ENCODE data around the gene TTC7B.

Gene TTC7B

DNA sequence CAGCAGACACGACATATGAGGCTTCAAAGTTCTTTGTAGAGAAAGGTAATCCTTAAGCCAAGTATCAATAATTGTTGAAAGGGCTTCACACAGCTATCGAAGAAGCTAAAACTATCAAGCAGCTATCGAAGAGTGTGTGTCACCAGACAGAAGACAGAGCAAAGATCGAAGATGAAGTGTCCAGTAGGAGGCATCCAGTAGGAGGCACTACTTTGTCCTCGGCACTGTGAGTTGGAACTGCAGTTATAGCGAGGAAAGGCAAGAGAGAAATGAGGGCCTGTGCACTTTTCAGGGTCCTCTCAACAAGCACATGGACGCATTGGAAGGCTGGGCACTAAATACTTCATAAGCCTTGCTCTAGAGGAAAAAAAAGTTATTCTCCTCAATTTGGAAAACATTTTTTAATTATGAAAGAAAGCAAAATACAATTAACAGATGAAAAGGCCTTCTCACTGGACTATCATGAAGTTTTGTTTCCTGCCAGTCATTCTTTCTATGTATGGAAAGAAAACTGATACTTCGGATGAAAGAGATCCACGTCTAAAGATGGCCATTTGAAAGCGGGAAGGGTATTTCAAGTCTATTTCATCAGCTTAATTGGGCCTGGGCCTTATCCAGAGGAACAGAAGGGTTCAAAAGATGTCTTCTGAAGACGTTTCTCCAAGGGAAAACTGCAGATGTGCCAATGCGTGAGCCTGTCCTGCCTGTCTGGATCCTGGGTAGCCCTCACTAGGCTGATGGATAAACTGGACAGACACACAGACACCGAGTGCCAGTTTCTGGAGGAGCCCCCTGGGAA lies 244.9 kb downstream of the TTC7B start:
- no peak for DNase-seq

DNA sequence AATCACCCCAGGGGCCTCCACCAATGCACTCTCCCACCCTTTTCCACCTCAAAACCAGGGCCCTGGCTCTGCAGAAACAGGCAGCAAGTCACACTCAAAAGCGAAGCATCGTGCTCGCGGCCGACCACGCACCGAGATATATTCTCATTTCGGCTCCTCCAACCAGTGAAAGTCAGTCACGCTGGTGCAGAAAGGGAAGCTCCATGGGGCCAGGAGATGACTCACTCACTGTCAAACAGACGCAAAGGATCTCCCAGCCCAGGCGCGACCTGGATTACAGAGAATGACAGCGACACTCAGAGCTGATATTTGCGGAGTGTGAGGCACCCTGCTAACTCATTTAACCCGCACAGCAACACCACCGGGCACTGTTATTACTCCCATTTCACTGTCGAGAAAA lies 245.8 kb downstream of the TTC7B start:
- DNase-seq: no peak

DNA sequence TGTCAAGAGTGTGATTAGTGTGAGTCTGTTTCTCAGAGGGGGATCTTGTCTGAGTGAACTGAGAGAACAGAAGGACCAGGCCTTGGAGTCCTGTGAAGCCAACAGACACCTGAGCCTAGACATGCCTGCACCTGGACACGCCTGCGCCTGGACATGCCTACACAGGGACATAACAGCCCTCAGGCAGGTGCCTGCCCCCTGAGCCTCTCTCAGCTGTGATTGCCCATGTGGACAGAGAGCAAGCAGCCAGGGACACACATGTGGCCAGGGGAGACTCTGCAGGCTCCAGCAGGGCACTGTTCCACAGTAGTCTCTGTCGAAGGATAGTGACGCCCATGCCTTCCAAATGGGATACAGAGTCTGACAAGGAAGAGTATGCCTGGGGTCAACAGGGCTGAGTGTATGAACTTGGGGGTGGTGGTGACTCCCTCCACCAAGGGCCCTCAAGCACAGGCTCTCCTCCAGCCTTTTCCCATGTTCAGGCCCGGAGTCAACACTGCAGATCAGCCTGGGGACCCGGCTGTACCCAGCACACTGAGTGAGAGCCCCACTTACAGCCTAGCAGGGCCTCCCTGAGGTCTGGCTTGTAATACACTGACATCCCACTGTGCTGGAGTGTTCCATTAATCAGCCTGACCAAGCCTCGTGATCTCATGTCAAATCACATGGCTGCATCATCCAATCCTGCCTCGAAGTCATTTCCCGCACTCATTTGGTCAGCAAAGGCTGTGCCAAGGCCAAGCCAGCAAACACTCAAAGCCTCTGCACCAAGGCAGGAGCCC lies 246.4 kb downstream of the TTC7B start:
- DNase-seq: no peak

DNA sequence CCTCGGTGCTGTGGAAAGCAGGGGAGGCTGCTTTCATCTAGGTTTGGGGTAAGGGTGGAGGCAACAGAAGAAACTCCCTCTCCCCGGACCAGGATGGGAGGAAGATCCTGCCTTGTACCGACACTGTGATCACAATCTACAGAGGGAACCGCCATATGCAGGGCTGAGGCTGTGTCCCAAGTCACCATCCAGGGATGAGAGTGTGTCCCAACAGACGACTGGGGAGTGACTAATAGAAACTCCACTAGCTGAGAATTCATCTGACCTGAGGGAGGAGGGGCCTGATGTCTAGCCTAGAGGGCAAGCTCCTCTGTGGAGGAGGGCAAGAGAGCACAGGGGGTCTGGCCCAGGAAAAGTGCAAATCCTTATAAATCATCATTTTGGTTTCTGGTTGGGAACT lies 247.0 kb downstream of the TTC7B start:
- DNase-seq: no peak

DNA sequence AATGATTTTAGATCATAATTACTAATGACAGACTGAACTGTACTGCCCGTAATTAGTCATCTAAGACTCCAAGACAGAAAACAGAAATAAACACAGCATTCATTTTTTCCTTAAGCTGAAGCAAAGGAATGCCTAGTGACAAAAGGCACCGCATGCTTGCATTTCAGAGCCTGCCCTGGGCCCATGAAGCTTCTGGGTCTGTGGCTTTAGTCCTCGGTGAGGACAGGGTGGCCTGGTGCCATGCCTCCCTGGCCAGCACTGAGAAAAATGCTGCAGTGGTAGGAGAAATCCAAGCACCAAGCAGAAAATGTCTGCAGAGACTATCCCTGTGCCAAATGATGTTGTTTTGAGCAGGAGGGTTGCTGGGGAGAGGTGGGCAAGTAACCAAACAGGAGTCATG lies 247.8 kb downstream of the TTC7B start:
- no peak for DNase-seq

DNA sequence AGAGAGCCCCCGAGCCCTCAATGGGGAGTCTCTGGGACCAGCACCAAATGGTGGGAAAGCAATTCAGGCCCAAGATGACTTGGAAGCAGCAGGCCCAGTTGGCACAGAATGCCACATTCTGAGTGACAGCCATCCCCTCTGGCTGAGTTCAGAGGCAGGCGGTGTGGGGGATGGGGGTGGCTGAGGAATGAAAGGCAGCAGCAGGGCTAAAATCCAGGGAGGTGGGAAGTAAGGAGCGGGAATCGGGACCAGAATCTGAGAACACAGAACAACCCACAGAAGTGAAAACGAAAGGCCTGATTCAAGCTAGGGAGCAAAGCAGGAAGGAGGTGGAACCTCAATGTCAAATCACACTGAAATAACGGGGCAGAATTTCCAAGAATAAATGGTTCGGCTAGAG lies 248.2 kb downstream of the TTC7B start:
- DNase-seq: no peak

DNA sequence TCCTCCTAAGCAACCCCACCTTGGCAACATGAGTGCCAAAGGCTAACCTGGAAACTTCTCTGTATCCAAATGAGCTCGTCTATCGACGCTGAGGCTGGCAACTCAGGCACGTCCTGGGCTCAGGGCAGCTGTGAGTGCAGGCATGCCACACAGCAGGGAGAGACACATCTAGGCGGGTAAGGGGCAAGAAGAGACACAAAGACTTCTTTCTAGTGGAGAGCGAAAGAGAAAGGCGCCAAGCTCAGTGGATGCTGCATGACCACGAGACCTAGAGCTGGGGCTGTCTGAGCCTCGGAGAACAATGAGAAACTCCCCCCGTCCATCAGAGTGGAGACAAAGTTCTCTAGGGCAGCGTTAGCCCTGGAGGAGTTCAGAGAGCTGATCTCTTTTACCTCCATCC lies 249.0 kb downstream of the TTC7B start:
- DNase-seq: no peak

DNA sequence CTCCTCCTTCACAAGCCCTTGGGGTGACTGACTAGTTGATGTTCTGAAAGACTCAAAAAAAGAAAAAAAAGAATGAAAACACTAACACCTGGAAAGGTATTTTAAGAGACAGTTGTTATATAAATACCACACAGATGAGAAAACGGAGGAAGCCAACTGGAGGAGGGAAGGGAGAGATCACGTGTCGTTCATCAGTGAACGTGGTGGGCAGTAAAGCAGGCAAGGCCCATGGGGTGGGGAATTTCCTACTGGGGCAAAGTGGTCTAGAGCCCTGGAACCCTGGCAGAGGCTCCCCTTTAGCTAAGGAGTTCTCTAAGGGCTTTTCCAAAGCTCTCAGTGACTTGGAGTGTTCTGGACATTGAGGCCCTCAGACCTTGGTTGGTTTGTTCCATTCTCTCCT lies 249.7 kb downstream of the TTC7B start:
- DNase-seq: no peak

DNA sequence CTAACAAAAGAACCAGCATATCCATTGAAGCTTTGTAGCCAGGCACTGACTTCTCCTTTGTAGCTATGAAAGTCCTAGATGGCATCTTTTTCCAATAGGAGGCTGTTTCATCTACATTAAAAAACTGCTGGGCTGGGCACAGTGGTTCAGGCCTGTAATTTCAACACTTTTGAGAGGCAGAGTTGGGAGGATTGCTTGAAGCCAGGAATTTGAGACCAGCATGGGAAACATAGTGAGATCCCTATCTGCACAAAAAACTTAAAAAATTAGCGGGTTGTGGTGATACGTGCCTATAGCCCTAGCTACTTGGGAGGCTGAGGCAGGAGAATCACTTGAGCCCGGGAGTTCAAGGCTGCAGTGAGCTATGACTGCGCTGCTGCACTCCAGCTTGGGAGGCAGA lies 251.7 kb downstream of the TTC7B start:
- no peak for DNase-seq

DNA sequence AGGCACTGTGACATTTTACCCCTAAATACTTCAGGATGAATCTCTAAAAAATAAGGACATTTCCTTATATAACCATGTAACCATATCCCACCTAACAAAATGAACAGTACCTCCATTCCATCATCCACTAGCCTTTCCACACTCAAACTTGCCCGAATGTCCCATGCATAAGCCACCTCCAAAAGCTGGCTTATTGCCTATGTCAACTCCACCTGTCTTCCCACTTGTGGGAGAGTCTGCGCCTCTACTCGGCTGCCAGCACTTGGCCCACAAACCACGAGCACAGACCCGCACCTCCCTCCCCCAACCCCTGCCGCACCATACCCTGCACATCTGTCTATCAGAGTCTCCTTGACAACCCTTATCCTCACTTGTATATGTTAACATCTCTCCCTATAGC lies 253.6 kb downstream of the TTC7B start:
- DNase-seq: no peak

DNA sequence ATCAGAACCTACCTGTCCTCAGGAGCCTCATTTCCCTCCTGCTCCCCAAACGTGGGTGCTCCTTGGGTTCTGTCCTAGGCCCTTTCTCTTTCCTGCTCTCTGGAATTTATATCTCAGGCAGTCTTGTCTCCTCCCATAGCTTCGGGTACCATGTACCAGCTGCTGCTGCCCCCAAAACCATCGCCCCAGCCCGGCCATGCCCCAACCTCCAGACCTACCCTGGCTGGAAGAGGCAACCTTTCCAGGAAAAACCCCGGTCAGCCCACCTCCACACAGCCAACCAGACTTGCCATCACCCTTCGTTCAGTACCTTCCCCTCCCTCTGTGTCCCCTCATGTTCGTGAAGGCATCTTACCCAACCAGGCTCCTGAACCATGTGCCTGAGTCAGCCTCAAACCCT lies 254.3 kb downstream of the TTC7B start:
- DNase-seq: no peak

DNA sequence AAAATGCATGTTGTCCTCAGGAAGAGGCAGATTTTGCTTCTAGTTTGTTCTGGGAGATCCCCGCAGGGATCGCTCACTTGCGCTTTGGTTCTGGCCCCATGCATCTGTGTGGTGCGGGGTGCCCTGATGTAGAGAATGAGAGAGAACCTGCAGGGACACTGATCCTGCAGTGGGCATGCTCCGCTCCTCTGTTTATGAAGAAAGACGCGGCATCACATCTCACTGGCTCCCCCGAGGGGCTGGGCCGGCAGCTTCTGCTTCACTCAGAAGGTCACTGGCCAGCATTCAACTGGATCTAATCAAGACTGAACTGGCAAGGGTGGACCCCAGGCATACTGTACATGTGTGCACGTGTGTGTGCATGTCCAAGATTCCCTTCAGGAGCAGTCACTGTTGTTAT lies 255.2 kb downstream of the TTC7B start:
- DNase-seq: no peak

DNA sequence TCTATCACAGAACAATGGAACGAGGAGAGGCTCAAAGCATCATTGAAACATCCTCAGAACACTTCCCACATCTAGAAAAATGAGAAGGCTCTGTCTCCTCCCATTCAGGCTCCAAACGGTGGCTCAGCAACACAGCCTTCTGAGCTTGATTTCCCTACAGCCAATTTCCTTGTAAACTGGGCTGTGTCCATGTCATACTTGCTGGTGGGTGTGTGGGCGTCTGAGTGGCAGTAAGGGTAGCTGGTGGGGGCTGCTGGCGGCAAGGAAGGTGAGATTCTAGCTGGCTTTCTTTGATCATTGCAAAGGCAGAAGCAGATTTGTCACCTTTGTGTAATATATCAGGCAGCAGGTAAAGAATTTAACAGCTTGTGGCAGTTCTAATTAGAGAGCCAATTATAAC lies 255.7 kb downstream of the TTC7B start:
- no peak for DNase-seq

DNA sequence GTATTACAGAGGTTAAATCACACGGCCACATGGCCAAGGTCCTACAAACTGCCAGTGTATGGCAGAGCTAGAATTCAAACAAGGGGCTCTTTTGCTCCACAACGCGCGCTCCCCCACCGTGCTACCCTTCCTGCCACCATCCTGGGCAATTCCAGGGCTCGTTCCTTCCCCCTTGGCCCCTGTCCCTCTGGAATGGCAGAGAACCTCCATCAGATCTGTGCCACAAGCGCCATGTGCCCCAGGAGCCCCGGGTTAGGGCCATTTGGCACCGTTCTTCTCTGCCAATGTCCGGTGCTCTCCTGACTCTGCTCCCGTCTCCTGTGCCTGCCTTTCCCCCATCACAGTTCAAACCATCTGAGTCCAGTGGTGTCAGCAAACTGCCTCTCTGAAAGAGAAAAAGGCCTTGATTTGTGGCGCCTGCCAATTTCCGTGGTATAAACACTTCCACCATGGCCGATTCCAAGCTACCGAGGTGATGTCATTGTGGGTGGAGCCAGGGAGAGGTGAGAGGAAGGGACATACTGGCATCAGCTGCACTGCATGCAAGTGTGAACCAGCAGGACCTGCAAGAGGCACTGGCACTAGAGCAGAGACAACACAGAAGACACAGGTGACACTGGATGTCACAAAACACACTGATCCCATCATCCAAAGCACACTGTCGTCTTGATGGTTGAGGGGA lies 256.3 kb downstream of the TTC7B start:
- no peak for DNase-seq

DNA sequence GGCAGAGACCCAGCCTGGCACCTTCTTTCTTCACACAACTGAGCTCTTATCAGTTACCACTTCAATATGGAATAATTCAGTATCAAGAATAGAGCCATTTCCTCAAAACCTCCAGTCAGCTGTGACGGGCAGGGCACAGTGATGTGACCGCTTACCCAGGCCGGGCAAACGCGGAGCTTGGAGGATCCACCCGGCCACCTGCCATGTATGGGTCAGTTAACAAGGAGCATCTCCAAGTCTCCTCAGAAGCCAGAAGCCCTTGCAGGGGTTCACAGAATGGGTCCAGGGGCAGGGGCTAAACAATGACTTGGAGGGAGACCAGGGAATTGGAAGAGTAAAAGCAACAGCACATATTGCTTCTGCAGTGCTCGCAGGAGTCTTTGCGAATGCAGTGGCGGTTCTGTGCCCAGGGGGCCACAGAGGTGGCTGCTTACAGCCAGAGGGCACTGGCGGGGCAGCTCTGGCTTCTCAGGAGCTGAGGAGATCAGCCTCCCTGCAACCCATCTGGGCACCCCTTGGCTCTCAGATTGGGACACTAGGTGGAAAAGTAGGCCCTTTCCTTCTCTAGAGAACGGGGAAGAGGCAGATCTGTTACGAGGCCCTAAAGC lies 257.1 kb downstream of the TTC7B start:
- no peak for DNase-seq

DNA sequence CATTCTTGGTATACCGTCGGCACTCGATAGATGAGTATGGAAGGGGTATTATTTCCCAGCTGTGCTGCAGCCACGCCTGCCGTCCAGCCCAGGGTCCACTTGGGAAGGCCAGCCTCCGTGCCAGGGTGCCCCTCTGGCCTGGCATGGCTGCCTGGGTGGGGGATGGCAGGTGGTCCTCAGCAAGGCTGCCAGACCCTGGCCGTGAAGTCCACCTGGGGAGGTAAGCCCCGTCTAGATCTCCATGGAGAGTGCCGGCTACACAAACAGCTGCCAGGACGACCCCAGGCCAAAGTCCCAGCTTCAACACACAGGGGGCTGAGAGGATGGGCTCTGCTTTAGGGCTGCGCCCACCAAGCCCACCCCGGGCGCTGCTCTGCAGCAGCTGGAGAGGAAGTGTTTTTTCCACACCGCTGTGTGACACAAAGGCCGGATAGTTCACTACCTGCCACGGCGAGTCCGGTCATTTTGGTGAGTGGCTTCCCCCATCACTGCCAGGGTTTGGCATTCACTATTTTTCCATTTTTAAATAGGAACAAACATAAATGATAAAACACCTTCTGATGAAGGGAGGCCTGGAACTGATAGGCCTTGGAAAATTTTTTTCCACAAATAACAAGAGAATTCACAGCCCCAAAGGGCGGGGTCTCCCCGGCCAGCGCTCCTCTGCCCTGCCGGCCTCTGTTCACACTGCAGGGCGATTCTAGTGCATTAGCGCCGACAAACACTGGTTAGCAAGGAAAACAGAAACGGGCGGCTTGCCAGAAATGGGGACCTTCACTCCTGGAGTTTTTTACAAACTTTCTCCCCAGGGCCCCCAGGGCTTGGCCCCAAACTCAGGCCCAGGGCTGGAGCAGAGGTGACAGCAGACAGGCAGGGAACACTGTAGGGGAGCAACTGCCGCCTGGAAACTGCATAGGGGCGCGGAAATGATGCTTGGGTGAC lies 257.9 kb downstream of the TTC7B start:
- DNase-seq: no peak

DNA sequence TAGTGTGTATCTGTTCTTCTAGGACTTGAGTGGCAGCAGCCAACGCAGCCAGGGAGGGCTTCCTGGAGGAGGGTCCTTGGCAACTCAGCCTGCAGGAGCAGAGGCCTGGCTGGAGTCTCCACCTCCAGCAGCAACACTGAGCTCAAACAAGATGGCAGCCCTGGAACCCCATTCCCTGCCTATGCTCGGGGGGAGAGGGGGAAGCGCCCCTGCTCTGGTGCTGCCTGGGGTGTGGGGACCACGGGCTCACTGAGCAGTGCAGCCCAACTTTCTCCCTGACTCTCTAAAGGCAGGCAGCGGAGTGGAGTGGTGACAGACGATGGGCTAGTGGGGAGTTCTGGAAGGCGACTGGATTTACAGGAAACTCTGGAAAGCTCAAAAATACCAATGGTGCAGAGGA lies 258.7 kb downstream of the TTC7B start:
- no peak for DNase-seq

DNA sequence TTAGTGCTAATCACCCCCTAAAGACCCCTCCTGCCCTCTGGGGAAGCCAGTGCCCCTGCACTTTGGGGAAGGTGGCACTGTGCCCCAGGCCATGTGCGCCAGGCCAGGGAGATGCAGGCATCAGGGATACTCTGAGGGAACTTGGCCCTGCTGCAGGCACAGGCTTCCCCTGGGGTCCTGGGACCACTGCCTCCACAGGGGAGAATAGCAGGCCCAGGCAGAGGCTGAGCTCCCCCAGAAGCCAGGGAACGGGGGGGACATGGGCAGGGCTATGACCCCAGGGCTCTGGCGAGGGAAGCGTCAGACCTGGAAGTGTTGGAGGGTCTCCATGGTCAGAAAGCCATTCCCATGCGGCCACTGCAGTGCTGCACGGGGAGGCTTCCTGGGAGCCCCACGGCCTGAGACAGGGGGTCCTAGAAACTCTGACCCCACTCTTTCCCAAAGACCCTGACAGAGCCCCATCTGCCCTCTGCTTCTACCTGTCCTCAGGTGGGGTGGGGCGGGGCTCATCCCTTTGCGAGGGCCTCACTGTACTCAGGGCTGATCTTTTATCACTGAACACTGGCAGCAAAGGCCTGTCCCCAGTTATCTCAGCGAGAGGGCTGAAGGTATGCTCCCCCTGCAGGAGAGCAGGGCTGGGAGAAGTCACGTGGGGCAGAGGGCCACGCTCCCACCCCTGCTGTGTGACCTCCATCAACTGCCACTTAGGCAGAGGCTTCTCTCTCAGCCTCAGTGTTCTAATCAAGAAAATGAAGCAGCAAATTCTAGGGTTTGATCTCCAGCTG lies 259.4 kb downstream of the TTC7B start:
- no peak for DNase-seq

DNA sequence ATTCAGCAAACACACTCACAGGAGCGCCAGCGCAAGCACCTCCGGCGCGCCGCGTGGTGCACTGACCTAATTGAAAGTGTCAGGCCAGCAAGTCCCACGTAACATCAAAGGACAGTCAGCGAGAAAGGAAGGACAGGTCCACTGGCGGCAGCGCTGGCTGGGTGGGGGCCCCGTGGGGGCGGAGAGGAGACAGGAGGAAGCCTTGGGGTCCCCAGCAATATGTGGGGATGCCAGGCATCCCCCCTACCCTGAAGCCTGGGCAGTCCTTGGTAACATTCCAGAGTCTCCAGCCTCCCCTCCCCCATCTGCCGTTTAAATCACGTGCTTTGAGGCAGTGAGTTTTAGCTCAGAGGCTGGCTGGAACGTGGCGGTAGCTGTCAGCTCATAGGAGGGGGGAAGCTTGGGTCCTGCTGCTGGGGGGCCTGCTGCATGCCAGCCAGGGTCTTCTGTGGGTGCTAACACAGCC lies 260.2 kb downstream of the TTC7B start:
- no peak for DNase-seq

DNA sequence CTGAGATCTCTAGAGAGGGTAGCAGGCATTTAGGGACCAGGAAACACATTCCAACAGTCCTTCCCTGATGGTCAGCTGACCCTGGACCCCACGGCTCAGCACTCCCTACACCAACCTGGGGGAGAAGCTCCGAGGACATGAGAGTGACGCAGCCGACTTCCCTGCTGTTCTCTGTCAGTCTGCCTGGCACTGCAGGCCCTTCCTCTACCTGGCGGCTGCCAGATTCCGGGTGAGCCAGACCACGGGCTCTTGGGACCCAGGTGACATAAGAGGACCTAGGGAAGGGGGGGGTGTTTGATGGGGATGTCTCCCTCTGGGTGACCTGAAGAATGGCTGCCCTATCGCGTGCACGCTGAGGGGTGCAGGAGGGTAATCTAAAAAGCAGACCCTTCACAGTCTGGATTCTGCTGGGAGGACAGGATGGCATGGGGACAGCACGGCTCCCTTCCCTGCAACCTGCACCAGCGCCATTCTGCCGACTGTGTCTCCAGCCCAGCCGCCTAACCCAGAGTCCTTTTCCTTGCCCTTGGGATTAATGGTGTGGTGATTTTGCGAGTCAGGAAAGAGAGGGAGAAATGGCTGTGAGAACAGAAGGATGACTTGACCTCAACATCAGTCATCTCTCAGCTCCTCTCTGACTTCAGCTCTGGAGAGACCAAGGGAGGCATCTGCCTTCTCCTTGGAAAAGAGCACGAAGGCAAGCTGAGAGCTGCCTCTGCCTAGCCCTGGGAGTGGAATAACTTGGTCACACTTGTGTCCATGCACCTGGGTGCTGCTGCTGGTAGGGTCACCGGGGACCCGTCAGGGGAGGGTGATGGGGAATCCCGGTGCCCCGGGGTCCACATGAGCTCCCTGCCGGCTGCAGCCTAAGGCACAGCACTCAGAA lies 260.9 kb downstream of the TTC7B start:
- DNase-seq: no peak

Data from activated CD8-positive, alpha-beta memory T cell treated with anti-CD3 and anti-CD28 coated beads for 24 hours (primary cell).